Measurements from ENCODE around the gene SORT1.

The SORT1 gene

DNA sequence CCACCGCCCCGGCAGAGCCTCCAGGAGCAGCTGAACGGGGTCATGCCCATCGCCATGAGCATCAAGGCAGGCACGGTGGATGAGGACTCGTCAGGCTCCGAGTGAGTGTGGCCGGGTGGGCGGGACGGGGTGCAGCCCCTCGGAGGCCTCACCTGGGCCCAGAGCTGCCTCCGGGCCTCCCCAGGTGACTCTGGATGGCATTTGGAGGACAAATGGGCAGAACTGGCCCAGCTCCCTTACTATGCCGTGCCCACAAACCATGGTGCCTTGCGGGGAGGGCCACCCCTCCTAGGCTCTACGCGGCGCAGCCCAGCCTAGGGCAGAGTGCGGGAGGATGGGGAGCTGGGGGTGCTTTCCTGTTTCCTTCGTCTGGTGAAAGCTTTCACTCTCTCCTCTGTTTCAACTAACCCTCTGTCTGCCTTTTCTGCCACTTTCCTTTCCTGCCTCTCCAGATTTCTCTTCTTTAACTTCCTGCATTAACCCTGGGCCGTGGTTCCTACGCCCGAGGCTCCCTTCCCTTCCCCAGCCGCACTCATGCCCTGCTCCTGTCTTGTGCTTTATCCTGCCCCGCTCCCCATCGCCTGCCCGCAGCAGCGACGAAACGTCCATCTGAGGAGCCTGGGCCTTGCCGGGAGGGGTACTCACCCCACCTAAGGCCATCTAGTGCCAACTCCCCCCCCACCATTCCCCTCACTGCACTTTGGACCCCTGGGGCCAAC, 124.0 kb downstream of the SORT1 start:
- DNase-seq (ENCODE audit: low spot score), result no peak

DNA sequence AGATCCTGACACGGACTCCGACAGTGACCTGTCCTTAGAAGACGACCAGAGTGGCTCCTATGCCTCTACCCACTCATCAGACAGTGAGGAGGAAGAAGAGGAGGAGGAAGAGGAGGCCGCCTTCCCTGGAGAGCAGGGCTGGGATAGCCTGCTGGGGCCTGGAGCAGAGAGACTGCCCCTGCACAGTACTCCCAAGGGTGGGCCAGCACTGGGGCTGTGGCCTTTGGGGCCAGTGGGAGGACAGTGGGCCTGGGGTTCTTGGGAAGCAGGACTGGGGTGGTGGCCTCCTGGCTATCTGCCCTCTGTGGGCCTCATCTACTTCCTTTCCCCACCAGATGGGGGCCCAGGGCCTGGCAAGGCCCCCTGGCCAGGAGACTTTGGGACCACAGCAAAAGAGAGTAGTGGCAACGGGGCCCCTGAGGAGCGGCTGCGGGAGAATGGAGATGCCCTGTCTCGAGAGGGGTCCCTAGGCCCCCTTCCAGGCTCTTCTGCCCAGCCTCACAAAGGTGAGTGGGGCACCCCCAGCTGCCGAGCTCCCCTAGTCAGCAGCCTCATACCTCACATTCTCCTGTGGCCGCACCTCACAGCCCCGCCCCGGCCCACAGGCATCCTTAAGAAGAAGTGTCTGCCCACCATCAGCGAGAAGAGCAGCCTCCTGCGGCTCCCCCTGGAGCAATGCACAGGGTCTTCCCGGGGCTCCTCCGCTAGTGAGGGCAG, 124.7 kb downstream of the SORT1 start:
- no peak for DNase-seq (ENCODE audit: low spot score)

DNA sequence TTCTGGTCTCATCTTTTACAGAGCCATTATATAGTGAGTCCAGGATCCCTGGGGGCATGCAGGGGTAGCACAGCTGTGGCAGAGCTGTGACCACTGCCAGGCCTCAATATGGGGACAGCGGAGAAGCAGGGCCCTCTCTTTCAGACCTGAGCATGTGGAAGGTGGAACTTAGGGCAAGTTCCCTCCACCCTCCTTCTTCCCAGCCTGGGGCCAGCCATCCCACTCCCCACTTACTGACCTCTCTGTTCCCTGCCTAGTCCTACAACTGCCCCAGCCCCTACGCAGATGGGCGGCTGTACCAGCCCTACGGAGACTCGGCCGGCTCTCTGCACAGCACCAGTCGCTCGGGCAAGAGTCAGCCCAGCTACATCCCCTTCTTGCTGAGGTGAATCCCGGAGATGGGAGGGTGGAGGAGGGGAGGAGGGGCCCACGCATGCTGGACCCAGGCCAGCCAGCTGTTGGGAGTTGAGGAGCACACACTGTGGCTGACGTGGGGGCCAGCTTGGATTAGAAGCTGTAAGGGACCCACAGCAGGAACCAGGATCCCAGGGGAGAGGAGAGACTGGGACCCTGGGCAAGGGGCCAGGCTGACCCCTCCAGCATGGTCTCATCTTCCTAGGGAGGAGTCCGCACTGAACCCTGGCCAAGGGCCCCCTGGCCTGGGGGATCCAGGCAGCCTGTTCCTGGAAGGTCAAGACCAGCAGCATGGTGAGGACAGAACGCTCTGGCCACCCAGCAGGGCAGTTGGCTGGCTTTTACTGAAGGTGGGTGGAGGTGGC, 125.5 kb downstream of the SORT1 start:
- DNase-seq (ENCODE audit: low spot score), result no peak

DNA sequence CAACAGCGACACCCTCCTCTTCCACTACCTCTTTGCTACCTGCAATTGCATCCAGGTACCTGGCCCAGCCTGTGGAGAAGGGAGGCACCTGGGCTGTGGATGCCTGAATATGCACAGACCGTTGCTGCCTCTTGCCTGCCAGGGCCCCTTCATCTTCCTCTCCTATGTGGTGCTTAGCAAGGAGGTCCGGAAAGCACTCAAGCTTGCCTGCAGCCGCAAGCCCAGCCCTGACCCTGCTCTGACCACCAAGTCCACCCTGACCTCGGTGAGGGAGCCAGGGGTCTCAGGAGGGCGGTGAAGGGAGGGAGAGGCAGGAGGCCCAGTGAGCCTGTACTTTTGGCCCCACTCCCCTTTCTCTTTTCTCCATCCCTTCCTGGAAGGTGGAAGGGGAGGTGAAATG, 126.3 kb downstream of the SORT1 start:
- DNase-seq (ENCODE audit: low spot score), result no peak

DNA sequence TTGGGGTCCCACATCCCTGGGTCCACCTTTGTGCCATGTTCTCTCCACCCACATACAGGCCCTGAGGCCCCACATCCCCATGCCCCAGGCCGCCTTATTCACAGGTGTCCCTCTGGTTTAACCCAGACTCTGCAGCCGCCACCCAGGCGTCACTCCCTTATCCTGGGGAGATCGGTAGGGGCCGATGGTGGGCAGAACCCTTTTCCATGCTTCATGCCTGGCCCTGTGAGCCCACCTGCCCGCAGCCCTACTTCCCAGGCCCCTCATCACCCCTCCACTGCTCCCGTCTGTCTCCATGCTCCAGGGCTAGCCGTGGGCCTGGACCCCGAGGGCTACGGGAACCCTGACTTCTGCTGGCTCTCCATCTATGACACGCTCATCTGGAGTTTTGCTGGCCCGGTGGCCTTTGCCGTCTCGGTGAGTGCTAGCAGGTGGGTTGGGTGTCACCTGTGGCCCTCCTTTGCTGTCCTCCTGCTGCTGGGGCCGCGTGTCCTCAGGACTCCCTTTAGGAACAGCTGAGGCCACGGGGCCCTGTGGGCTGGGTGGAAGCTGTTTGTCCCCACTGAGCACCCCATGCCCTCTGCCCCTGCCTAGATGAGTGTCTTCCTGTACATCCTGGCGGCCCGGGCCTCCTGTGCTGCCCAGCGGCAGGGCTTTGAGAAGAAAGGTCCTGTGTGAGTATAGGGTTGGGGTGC, 126.9 kb downstream of the SORT1 start:
- no peak for DNase-seq (ENCODE audit: low spot score)

DNA sequence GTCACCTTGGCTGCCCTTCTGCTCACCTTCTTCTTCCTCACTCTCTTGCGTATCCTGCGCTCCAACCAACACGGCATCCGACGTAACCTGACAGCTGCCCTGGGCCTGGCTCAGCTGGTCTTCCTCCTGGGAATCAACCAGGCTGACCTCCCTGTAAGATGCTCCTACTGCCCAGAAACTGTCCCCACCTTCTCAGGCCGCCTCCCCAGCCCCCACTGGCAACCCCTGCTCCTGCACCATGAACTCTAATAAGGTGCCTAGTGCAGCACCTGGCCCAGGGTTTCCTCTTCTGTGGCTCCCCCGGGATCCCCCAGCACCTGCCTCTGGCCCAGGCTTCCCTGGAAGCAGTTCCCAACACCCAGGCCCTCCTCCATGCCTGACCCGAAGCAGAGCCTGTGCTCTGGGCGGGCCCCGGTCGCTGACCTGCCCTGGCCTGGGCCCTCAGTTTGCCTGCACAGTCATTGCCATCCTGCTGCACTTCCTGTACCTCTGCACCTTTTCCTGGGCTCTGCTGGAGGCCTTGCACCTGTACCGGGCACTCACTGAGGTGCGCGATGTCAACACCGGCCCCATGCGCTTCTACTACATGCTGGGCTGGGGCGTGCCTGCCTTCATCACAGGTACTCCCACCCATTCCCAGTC, 127.6 kb downstream of the SORT1 start:
- no peak for DNase-seq (ENCODE audit: low spot score)

DNA sequence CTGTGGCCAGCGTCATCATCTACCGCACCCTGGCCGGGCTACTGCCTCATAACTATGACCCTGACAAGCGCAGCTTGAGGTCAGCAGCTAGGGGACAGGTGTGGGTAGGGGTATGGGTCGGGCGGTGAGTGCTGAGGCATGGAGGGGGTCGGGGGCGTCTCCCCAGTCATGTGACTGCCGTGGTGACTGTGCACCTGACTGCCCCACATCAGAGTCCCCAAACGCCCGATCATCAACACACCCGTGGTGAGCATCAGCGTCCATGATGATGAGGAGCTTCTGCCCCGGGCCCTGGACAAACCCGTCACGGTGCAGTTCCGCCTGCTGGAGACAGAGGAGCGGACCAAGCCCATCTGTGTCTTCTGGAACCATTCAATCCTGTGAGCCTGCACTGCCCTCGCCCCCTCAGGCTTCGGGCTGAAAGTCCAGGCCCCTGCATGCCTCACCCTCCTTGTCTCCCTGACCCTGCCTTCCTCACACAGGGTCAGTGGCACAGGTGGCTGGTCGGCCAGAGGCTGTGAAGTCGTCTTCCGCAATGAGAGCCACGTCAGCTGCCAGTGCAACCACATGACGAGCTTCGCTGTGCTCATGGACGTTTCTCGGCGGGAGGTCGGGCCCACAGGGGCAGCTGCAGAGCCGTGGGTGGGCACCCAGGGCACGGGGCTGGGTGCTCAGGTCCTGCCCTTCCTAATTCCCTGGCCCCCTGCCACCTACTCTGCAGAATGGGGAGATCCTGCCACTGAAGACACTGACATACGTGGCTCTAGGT, 128.3 kb downstream of the SORT1 start:
- DNase-seq (ENCODE audit: low spot score), result no peak

DNA sequence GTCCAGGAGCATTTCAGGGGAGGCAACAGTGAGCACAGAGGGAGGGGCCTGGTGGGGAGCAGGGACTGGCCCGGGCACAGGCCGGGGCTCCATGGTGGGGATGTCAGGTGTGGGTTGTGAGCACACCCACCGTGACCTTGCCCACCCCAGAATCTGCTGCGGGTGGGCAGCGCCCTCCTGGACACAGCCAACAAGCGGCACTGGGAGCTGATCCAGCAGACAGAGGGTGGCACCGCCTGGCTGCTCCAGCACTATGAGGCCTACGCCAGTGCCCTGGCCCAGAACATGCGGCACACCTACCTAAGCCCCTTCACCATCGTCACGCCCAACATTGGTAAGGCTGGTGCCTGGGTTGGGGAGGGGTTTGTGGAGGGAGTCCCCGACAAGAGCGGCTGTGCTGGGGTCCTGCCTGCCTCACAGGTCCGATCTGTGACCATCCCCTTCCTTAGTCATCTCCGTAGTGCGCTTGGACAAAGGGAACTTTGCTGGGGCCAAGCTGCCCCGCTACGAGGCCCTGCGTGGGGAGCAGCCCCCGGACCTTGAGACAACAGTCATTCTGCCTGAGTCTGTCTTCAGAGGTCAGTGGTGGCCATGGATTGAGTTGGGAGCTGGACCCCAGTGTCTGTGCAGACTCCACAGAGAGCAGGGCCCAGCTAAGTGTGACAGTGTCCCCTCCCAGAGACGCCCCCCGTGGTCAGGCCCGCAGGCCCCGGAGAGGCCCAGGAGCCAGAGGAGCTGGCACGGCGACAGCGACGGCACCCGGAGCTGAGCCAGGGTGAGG, 129.1 kb downstream of the SORT1 start:
- no peak for DNase-seq (ENCODE audit: low spot score)

DNA sequence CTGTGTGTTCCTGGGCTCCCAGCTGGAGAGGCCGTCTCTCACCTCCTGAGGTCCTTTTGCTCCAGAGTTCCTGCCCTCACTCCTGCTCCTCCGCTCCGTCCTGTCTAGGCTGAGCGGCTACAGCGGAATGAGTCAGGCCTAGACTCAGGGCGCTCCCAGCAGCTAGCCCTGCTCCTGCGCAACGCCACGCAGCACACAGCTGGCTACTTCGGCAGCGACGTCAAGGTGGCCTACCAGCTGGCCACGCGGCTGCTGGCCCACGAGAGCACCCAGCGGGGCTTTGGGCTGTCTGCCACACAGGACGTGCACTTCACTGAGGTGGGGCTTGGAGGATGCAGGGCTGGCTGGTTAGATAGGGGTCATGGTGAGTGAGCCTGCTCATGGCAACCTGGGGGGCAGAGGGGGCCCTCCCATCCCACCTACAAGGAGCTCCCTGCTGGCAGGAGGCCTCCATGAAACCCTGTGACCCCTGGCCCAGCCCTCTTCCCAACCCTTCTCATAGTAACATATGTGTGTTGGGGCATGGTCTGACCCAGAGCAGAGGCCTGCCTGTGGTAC, 129.9 kb downstream of the SORT1 start:
- no peak for DNase-seq (ENCODE audit: low spot score)

DNA sequence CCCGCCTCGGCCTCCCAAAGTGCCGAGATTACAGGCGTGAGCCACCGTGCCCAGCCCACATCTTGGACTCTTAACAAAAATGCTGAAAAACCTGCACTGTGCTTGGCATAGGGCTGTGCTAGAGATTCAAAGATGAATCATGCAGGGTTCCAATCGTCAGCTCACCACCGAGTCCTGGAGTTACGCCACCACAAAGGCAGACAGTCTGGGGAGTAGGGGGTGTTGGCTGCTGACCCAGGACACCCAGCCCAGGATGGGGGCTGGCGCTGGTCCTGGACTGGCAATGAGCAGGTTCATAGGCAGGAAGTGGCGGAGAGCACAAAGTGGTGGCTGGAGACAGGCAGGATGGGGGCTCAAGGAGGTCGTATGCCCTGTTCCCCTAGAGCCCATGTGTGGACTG, 130.8 kb downstream of the SORT1 start:
- no peak for DNase-seq (ENCODE audit: low spot score)

DNA sequence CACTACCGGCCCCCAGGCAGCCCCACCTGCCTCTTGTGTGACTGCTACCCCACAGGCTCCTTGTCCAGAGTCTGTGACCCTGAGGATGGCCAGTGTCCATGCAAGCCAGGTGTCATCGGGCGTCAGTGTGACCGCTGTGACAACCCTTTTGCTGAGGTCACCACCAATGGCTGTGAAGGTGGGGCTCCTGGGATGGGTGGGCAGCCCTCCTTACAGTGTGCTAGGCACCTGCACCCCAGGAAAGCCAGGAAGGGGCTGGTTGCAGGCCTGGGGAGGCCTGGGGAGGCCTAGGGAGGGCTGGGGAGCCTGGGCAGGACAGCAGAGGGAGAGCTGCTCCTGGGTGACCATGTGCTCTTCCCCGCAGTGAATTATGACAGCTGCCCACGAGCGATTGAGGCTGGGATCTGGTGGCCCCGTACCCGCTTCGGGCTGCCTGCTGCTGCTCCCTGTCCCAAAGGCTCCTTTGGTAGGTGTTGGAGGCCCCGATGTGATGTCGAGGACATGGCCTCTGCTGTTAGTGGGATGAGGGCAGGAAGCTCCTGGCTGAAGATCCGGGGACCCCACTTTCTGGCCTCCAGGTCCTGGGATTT, 131.9 kb downstream of the SORT1 start:
- DNase-seq (ENCODE audit: low spot score), result no peak

DNA sequence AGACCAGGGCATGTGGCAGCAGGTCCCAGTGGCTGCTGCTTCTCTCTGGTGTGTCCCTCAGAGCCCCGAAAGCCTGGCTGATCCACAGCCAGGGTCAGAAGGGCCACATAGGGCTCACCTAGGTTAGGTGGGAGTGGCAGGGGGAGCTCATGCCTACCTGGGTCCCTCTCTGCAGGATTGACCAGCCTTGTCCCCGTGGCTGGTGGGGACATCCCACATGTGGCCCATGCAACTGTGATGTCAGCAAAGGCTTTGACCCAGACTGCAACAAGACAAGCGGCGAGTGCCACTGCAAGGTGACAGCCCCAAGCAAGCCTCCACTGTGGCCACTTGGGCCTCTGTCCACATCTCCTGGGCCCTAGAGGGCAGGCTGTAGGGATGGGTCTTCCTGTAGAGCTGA, 132.7 kb downstream of the SORT1 start:
- DNase-seq (ENCODE audit: low spot score), result no peak

DNA sequence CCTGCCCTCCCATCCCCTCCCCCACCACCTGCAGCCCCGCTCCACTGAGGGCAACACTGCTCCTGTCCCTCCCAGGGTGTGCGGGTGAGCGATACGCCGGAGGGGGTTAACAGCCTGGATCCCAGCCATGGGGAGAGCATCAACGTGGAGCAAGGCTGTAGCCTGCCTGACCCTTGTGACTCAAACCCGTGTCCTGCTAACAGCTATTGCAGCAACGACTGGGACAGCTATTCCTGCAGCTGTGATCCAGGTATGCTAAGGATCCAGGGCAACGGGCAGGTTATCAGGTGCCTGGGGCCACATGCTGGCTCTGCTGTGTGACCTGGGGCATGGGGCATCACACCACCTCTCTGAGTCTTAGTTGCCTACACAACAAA, 133.4 kb downstream of the SORT1 start:
- no peak for DNase-seq (ENCODE audit: low spot score)

DNA sequence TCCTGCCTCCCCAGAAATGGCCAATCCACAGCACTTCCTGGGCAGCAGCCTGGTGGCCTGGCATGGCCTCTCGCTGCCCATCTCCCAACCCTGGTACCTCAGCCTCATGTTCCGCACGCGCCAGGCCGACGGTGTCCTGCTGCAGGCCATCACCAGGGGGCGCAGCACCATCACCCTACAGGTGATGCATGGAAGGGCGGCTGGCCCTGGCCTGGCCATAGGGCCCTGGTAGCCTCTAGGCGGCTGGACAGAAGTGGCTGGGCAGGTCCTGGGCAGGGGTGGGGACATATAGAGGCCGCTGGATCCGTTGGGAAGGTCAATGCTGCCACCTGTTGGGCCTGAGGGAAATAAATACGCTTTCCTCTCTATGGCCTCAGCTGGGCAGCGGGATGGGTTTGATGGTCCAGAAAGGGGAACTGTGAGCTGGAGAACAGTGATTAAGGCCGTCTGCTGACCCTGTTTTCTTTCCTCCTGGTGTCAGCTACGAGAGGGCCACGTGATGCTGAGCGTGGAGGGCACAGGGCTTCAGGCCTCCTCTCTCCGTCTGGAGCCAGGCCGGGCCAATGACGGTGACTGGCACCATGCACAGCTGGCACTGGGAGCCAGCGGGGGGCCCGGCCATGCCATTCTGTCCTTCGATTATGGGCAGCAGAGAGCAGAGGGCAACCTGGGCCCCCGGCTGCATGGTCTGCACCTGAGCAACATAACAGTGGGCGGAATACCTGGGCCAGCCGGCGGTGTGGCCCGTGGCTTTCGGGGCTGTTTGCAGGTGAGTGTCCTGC, 133.9 kb downstream of the SORT1 start:
- peak; percentile 74 for DNase-seq (ENCODE audit: low spot score)

DNA sequence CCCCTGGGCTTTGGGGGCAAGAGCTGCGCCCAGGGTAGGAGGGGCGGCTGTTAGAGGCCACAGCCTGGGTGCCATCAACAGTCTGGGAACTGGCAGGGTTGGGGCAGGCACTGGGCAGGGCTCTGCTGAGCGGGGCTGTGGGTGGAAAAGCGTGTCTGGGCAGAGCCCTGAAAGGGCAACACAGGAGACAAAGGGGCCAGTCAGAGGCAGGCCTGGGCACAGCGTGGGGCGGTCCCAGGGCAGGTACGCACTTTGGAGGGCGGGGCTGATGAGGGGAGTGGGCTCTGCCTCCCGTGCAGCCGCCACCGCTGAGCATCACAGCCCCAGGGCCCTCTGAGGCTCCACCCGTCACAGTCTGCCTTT, 134.5 kb downstream of the SORT1 start:
- DNase-seq (ENCODE audit: low spot score), result no peak

DNA sequence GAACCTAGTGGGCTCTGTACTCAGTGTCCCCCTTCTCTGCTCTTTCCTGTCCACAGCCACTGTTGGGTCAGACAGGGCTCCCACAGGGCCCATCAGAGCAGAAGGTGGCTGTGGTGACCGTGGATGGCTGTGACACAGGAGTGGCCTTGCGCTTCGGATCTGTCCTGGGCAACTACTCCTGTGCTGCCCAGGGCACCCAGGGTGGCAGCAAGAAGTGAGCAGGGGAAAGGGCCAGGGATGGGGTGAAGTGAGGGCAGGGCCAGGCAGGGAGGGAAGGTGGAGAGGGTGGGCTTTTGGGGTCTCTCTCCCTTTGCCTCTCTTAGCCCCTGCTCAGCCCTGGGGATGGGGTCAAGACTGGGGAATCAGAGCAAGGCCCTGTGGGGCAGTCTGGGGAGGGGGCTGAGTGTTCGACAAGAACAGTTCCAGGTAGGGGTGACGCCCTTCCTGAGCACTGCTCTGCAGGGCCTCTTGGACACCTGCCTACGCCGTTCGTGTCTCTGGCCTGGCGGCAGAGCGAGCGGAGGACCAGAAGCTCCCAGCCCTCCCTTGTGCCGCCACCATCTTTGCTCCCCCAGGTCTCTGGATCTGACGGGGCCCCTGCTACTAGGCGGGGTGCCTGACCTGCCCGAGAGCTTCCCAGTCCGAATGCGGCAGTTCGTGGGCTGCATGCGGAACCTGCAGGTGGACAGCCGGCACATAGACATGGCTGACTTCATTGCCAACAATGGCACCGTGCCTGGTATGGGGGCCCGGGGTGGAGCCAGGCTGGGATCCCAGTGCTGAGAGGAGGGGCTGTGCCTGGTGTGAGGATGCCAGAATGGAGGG, 135.3 kb downstream of the SORT1 start:
- no peak for DNase-seq (ENCODE audit: low spot score)

DNA sequence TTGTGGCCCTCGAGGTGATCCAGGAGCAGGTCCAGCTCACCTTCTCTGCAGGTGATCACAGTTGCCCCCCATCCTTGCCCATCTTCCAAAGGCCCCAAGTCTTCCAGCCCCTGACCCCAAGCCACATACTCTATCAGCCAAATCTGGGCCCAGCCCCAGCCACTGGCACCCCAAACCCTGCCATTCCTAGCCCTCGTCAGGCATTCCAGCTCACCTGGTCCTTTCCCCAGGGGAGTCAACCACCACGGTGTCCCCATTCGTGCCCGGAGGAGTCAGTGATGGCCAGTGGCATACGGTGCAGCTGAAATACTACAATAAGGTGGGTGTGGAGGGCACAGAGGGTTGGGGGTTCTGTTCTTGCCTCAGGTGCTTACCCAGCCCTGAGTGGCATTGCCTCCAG, 136.1 kb downstream of the SORT1 start:
- no peak for DNase-seq (ENCODE audit: low spot score)

DNA sequence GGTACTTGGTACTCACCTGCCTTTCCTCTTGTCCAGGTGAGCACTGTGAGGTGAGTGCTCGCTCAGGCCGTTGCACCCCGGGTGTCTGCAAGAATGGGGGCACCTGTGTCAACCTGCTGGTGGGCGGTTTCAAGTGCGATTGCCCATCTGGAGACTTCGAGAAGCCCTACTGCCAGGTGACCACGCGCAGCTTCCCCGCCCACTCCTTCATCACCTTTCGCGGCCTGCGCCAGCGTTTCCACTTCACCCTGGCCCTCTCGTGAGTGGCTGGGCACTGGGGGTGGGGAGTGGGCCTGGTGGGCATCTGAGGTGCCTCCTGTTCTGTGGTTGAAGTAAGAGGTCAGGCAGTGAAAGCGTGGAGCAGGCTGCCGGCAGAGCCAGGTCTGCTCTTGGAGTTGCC, 136.7 kb downstream of the SORT1 start:
- DNase-seq (ENCODE audit: low spot score), result no peak
